Activated CD4-positive, alpha-beta T cell treated with anti-CD3 and anti-CD28 coated beads for 36 hours (primary cell): Measurements from ENCODE around the gene EFNA5. TPM values are rescaled to one million over a fixed set of nuclear protein-coding genes. Genes with fewer than 3 reads are reported as not detected.

ENCODE experiments used
- ATAC-seq: fragments of 200-7000 bp; cut with Tn5 transposase; one replicate; pipeline ENCODE4 v1.10.0; 2021; ENCODE audit warnings: mild to moderate bottlenecking, moderate library complexity
- CTCF ChIA-PET: fragments of 350-600 bp; sonication (Branson Sonifier 250); formaldehyde crosslinking; loops from one replicate; lab custom pipeline; 2021; ENCODE audit warnings: antibody characterized with exemption; lab: Charles Lee
- POLR2A ChIA-PET: fragments of 350-600 bp; sonication (Branson Sonifier 250); formaldehyde crosslinking; loops from one replicate; lab custom pipeline; 2021; ENCODE audit warnings: antibody characterized with exemption, inconsistent platforms; lab: Charles Lee
- DNase-seq: peaks from one replicate; pipeline ENCODE4 v3.0.0-alpha.2; 2020
- H3K27ac Mint-ChIP-seq: one replicate; pipeline ENCODE4 v1.8.0; 2021; ENCODE audit warnings: mixed read lengths
- H3K27me3 Mint-ChIP-seq: one replicate; pipeline ENCODE4 v1.8.0; 2021; ENCODE audit warnings: mixed read lengths
- H3K36me3 Mint-ChIP-seq: one replicate; pipeline ENCODE4 v1.8.0; 2021; ENCODE audit warnings: low read depth, mixed read lengths
- H3K4me1 Mint-ChIP-seq: one replicate; pipeline ENCODE4 v1.8.0; 2021; ENCODE audit warnings: mixed read lengths
- H3K4me3 Mint-ChIP-seq: one replicate; pipeline ENCODE4 v1.8.0; 2021; ENCODE audit warnings: mild to moderate bottlenecking, moderate library complexity, mixed read lengths
- H3K9me3 Mint-ChIP-seq: one replicate; pipeline ENCODE4 v1.8.0; 2021; ENCODE audit warnings: low read depth, mixed read lengths
- intact Hi-C, 2 experiments: fragments of 100-400 bp; cut with DNase I in 1 of 2; cut with micrococcal nuclease in 1 of 2; formaldehyde crosslinking; loops; one replicate each; pipeline versions ENCODE4 v1.14.2 to v1.15.1; 2022 to 2024; cut with DNase I, micrococcal nuclease
- total RNA-seq, 2 experiments: library from RNA; stranded (reverse); gene quantifications; one replicate each; pipeline ENCODE4 v1.2.3, GENCODE V29; 2021

Gene EFNA5
- total RNA-seq, 2 experiments from 2014 or later, result not detected

DNA sequence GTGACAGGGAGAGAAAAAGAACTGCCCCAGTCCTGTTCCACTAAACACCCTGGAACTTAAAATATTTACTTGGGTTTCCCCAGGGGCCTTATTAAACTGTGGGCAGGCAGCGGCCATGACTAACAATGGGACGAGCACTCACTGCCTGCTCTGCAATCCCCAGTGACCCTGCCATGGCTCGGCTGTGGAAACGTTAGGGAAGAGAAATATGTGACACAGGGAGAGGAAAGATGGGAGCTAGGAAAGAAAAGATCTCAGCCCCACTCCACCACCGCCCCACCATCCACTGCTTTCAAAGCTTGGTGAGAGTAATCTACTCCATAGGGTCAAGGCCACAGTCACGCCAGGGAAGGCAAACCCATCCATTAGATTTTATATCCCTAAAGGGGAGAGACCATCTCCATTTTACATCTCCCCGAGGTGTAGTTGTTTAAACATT, 117.6 kb downstream of the EFNA5 start:
- H3K27me3 Mint-ChIP-seq, result peaks cover 6% of the 10 kb centered on the region
- DNase-seq, result no peak
- ChIA-PET POLR2A (interaction anchor here (0.7 kb wide), 1 partner anchor 18 kb away, joined by 3 read pairs; no protein-coding TSS in a partner anchor), CTCF (interaction anchor here (1.2 kb wide), 1 partner anchor 20 kb away, joined by 4 read pairs; no protein-coding TSS in a partner anchor)
- intact Hi-C loops, result no loop called here
- H3K36me3 Mint-ChIP-seq, result no peaks in the 10 kb centered on the region
- H3K4me3 Mint-ChIP-seq, result no peak overlapping the region
- no peaks in the 10 kb centered on the region for H3K4me1 Mint-ChIP-seq
- H3K27ac Mint-ChIP-seq, result no peak overlapping the region
- H3K9me3 Mint-ChIP-seq, result no peaks in the 10 kb centered on the region
- no peak for ATAC-seq

DNA sequence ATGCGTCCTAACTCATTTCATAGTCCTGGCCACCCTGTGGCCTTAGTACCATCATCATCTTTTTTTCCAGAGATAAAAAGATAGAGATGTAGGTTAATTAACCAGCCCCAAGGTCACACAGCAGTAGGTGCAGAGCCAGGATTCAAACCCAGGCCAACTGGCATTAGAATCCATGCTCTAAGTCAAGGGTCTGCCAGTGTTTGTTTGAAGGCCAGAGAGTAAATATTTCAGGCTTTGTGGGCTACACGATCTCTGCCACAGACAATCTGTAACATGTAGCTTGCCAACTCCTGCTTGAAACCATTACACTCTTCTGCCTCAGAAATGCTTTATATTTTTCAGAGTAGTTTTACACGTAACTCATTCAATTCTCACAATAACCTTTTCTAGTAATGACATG, 119.6 kb downstream of the EFNA5 start:
- Mint-ChIP-seq H3K4me3 (no peak overlapping the region), H3K27ac (no peak overlapping the region), H3K27me3 (peaks cover 5% of the 10 kb centered on the region), H3K4me1 (no peaks in the 10 kb centered on the region), H3K36me3 (no peaks in the 10 kb centered on the region), H3K9me3 (no peaks in the 10 kb centered on the region)
- DNase-seq (no peak), ATAC-seq (no peak)
- ChIA-PET POLR2A (no interaction called here), CTCF (interaction anchor here (0.7 kb wide), 1 partner anchor 14 kb away, joined by 3 read pairs; no protein-coding TSS in a partner anchor)
- intact Hi-C loops, result no loop called here

DNA sequence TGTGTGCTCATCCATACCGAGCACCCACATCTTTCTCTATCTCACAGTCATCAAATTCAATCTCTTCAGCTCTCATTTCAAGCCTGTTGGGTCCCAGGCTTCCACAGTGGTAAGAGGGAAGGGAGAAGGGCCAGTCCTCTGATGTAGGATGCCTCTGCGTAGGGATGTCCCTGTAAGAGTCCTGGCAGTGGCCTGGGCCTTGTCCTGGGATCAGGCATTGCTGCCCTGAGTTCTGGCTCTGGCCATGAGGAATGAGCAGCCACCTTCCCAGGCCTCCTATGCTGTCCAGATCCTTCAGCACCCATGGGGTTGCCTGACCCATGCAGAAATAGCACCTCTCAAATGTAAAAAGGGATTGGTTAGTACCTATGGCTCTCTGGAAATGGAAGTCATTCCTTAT, 121.2 kb downstream of the EFNA5 start:
- POLR2A ChIA-PET, result no interaction called here
- H3K27me3 Mint-ChIP-seq, result peaks cover 1% of the 10 kb centered on the region
- no peaks in the 10 kb centered on the region for H3K36me3 Mint-ChIP-seq
- H3K27ac Mint-ChIP-seq, result no peak overlapping the region
- no peaks in the 10 kb centered on the region for H3K9me3 Mint-ChIP-seq
- no peak for ATAC-seq
- intact Hi-C loops, result no loop called here
- no peak for DNase-seq
- no peak overlapping the region for H3K4me3 Mint-ChIP-seq
- no peaks in the 10 kb centered on the region for H3K4me1 Mint-ChIP-seq
- CTCF ChIA-PET, result no interaction called here

DNA sequence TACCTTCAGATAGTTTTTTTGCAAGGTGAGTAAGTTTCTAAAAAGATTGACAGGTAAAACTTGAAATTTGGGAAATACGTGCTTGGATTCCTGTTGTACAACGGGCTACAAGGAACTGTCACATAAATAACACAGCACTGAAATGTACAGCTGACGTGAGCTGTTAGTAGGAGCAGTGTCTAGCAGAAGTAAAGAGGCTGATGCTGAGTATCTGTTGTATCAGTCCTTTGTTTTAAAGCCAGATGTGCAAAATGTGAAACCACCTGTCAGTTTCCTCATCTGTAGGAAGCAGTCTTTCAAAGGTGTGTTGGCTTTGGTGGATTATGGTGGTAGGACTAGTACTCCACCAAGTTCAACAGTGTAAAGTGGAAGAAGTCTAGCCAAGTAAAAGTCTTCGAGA, 122.3 kb downstream of the EFNA5 start:
- POLR2A ChIA-PET, result no interaction called here
- Mint-ChIP-seq H3K27me3 (peaks cover 1% of the 10 kb centered on the region), H3K36me3 (no peaks in the 10 kb centered on the region), H3K4me1 (no peaks in the 10 kb centered on the region), H3K27ac (no peak overlapping the region), H3K9me3 (no peaks in the 10 kb centered on the region), H3K4me3 (no peak overlapping the region)
- DNase-seq (no peak), ATAC-seq (no peak)
- intact Hi-C loops, result no loop called here
- CTCF ChIA-PET, result no interaction called here

DNA sequence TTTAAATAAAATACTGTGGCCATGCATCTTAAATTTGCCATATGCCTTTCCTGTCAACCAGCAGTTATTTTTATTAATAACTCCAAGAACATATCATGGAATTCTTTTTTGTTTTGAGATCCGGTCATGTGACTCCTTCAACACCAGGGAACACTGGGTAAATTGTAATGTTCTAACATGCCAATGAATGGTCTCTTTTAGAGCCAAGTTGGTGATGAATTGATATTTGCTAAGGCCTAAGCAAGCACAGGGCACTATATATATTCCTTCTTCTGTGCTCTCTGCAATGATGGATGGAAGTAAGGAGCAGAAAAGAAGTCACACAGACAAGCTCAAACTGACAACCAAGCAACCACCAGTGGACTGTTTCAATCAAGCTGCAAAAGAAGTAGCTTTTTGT, 124.0 kb downstream of the EFNA5 start:
- Mint-ChIP-seq H3K4me1 (no peaks in the 10 kb centered on the region), H3K9me3 (no peaks in the 10 kb centered on the region), H3K27ac (no peak overlapping the region), H3K4me3 (no peak overlapping the region), H3K36me3 (no peaks in the 10 kb centered on the region), H3K27me3 (peaks cover 1% of the 10 kb centered on the region)
- ATAC-seq, result no peak
- no peak for DNase-seq
- ChIA-PET CTCF (no interaction called here), POLR2A (no interaction called here)
- intact Hi-C loops, result no loop called here

DNA sequence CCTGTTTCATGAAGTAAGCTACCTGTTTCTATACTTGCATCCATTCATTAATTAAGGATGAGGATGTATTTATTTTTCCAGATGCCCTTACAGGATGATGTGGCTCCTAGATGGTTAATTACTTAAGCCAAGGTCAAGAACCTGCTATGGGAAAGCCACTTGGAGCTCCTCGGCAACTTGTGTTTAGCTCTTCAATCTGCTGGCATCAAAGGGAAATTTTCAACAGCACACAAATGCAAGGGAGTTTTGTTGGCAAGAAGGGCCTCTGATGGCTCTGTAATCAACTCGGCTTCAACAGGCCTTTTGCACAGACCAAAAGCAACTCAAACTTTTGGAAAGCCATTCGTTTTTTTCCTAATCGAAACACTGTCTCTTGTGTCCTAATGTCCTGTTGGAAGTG, 125.3 kb downstream of the EFNA5 start:
- DNase-seq (no peak), ATAC-seq (no peak)
- no peaks in the 10 kb centered on the region for H3K9me3 Mint-ChIP-seq
- ChIA-PET CTCF (interaction anchor here (0.6 kb wide), 1 partner anchor 25 kb away, joined by 6 read pairs; no protein-coding TSS in a partner anchor), POLR2A (no interaction called here)
- no peaks in the 10 kb centered on the region for H3K27me3 Mint-ChIP-seq
- H3K4me3 Mint-ChIP-seq, result no peak overlapping the region
- no peak overlapping the region for H3K27ac Mint-ChIP-seq
- no peaks in the 10 kb centered on the region for H3K4me1 Mint-ChIP-seq
- H3K36me3 Mint-ChIP-seq, result no peaks in the 10 kb centered on the region
- intact Hi-C loops, result no loop called here

DNA sequence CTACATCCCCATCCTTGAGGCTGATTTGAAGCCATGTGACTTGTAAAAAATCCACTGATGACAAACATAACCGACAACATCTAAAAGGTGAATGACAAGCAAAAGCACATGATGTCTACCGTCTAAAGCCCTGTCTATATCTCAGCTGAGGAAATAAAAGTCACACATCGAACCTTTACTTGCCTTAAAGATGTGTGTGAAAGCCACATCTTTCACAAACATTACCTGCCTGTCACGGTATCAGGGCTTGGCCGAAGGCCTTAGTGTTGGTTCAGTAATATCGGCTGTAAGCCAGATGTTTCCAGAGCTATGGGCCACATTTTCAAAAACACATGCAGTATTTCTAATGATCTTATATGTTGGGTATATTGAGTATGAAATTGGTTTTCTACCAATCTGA, 125.8 kb downstream of the EFNA5 start:
- Mint-ChIP-seq H3K27ac (no peak overlapping the region), H3K4me3 (no peak overlapping the region), H3K4me1 (no peaks in the 10 kb centered on the region), H3K36me3 (no peaks in the 10 kb centered on the region), H3K27me3 (peaks cover 1% of the 10 kb centered on the region), H3K9me3 (no peaks in the 10 kb centered on the region)
- DNase-seq (no peak), ATAC-seq (no peak)
- ChIA-PET CTCF (no interaction called here), POLR2A (no interaction called here)
- intact Hi-C loops, result no loop called here

DNA sequence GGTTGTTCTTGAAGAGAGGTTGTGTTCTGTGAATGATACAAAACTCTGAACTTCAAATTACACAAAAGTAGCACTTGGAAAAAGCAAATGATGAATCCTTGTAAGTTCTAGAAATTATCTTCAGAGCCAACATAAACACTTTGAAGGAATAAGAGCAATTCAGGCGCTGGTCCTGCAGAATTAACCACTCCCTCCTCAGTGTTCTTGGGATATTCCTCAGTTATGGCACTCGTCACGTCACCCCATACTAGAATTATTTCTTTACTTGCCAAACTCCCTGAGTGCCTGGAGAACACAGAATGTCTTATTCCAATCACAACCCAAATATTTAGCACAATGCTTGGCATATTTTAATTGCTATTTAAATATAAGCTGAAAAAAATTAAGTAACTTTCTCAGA, 126.3 kb downstream of the EFNA5 start:
- peaks cover 4% of the 10 kb centered on the region for H3K27me3 Mint-ChIP-seq
- ATAC-seq (no peak), DNase-seq (no peak)
- H3K36me3 Mint-ChIP-seq, result no peaks in the 10 kb centered on the region
- intact Hi-C loops, result no loop called here
- CTCF ChIA-PET, result interaction anchor here (2.3 kb wide), 1 partner anchor 28 kb away, joined by 8 read pairs; no protein-coding TSS in a partner anchor
- H3K27ac Mint-ChIP-seq, result no peak overlapping the region
- H3K4me3 Mint-ChIP-seq, result no peak overlapping the region
- H3K4me1 Mint-ChIP-seq, result no peaks in the 10 kb centered on the region
- no peaks in the 10 kb centered on the region for H3K9me3 Mint-ChIP-seq
- POLR2A ChIA-PET, result no interaction called here

DNA sequence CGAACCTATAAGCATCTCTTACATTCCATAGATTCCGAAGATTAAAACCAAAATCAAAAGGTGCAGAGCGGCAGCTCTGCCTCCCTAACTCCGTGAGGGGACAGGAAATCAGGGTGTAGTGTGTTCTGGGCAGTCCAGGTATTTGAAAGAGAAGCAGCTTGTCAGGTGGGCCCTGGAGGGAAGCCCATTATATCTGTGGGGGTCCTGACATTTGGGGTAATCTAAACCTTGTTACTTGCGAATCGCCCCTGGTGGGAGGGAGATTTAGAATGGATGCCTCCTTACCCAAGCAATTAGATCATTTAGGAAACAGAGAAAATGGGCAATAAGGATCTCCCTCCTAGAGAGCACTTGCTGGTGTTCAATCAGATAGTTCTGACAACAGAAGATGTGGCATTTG, 126.9 kb downstream of the EFNA5 start:
- Mint-ChIP-seq H3K9me3 (no peaks in the 10 kb centered on the region), H3K36me3 (no peaks in the 10 kb centered on the region), H3K4me3 (no peak overlapping the region), H3K27ac (no peak overlapping the region), H3K27me3 (peaks cover 4% of the 10 kb centered on the region), H3K4me1 (peaks cover under 1% of the 10 kb centered on the region)
- ATAC-seq (no peak), DNase-seq (no peak)
- CTCF ChIA-PET, result interaction anchor here (2.3 kb wide), 1 partner anchor 28 kb away, joined by 8 read pairs; no protein-coding TSS in a partner anchor
- POLR2A ChIA-PET, result no interaction called here
- intact Hi-C loops, result no loop called here

DNA sequence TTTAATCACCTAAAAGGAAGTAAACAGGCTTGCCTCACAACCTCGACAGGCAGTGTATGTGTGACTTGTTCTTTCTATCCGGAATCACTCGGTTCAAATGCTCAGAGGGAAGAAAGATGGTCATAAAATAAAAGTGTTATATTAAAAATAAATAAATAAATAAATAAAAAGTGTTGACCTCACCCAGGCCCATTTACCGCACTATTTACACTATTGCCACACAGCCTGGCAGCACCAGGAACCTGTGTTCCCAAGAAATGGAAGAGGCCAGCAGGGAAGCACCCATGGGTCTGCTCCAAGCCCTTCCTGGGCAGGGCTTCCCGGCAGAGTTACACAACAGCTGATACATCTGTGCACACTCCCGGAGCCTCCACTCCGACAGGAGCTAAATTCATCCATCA, 127.9 kb downstream of the EFNA5 start:
- no peaks in the 10 kb centered on the region for H3K36me3 Mint-ChIP-seq
- no peak overlapping the region for H3K27ac Mint-ChIP-seq
- ChIA-PET POLR2A (no interaction called here), CTCF (interaction anchor here (2.3 kb wide), 1 partner anchor 29 kb away, joined by 8 read pairs; no protein-coding TSS in a partner anchor)
- intact Hi-C loops, result no loop called here
- no peak overlapping the region for H3K4me3 Mint-ChIP-seq
- H3K9me3 Mint-ChIP-seq, result no peaks in the 10 kb centered on the region
- H3K4me1 Mint-ChIP-seq, result peaks cover 7% of the 10 kb centered on the region
- H3K27me3 Mint-ChIP-seq, result peaks cover 7% of the 10 kb centered on the region
- ATAC-seq (no peak), DNase-seq (no peak)

DNA sequence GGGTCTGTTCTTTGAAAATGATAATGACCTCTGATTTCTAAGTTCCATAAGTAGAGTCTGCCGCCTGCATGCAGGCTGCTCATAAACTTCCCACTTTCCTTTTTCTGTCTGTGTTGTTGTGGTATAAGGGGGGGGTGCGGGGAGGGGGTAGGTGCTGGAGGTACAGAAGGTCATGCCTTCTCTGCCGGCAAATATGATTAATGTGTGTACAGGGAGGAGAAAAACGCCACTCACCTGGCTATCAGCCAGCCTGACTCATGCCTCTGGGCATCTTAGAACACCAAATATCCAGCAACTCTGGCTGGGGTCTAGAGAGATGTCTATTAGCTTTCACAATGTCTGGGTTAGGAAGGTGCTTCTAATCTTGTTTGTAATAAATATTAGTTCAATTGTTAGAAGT, 128.3 kb downstream of the EFNA5 start:
- POLR2A ChIA-PET, result no interaction called here
- H3K9me3 Mint-ChIP-seq, result no peaks in the 10 kb centered on the region

DNA sequence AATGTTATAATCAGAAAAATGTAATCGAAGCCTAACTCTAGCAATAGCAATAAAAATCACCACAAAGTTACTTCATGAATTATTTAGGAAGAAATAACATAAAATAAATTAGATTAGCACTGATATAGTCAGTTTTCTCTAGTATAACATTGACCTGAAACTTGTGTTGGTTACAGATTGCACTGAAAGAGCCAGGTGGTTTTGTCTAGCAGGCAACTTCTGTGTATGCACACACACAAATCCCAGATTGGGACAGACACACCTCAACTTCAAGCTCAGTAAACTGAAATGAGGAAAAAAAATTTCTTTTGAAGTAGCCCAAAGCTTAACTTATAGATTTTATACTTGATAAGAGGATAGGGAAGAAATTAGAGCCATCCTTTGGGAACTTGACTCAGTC, 129.3 kb downstream of the EFNA5 start:
- Mint-ChIP-seq H3K4me1 (peaks cover 10% of the 10 kb centered on the region), H3K27ac (no peak overlapping the region), H3K36me3 (no peaks in the 10 kb centered on the region), H3K9me3 (no peaks in the 10 kb centered on the region), H3K4me3 (no peak overlapping the region), H3K27me3 (peaks cover 7% of the 10 kb centered on the region)
- intact Hi-C loops, result no loop called here
- DNase-seq (no peak), ATAC-seq (no peak)
- ChIA-PET POLR2A (no interaction called here), CTCF (no interaction called here)

More for the DNA sequence above, 128.3 kb downstream of the EFNA5 start:
- Mint-ChIP-seq H3K27me3 (peaks cover 7% of the 10 kb centered on the region), H3K36me3 (no peaks in the 10 kb centered on the region), H3K4me3 (no peak overlapping the region), H3K4me1 (peaks cover 10% of the 10 kb centered on the region), H3K27ac (no peak overlapping the region)
- CTCF ChIA-PET, result interaction anchor here (2.3 kb wide), 1 partner anchor 30 kb away, joined by 8 read pairs; no protein-coding TSS in a partner anchor
- DNase-seq (no peak), ATAC-seq (no peak)
- intact Hi-C loops, result no loop called here
